Kidney epithelial cell (primary cell): ENCODE measurements around the gene LMTK2. TPM values are rescaled to one million over a fixed set of nuclear protein-coding genes. Genes with fewer than 3 reads are reported as not detected.

ENCODE experiments used
- DNase-seq: peaks from one replicate; pipeline ENCODE4 v3.0.0-alpha.2; 2010; ENCODE audit warnings: low read depth
- H3K27me3 ChIP-seq: 2 replicates; pipeline ENCODE4 v1.6.0; 2011; ENCODE audit warnings: low read length; ENCODE audit not compliant: control insufficient read depth, insufficient read depth
- H3K36me3 ChIP-seq: 2 replicates; pipeline ENCODE4 v1.5.1; 2011; ENCODE audit warnings: low read length; ENCODE audit not compliant: control insufficient read depth, insufficient read depth
- H3K4me3 ChIP-seq: 2 replicates; pipeline ENCODE4 v1.5.1; 2011; ENCODE audit warnings: low read depth, mild to moderate bottlenecking, control low read depth, low read length
- total RNA-seq: library from RNA; depleted of rRNA; stranded (reverse); fragments of >200 nt; gene quantifications from 2 replicates; pipeline ENCODE4 v1.2.3, GENCODE V29; 2015
- TF ChIP-seq, protein P1 (sequence below): IDR thresholded peaks from 2 replicates; pipeline ENCODE4 v1.5.1; 2011; ENCODE audit warnings: mild to moderate bottlenecking, moderate library complexity, low read length, control low read depth, inconsistent platforms; ENCODE audit not compliant: insufficient read depth, poor library complexity, severe bottlenecking

LMTK2 gene
- total RNA-seq, 1 donor from 2014 or later, result 17.9 TPM

DNA sequence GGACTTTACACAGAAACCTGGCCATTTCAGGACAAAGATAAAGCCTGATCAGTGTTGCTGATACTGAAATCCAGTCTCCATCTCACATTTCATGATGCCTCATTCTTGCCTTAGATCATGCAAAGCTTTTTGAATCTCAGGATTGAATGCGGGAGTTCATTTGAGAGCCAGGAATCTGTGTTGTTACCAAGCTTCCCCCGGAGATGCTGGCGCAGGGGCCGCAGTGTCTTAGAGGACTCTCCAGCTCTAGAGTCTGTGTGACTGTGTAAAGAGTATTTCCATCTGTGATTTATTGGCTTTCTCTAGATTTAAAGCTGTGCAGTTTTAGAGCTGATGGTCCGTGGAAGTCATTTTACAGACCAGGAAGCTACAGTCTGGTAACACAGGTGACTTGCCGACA, 32.0 kb downstream of the LMTK2 start:
- no peak for DNase-seq
- no peaks in the 10 kb centered on the region for H3K27me3 ChIP-seq
- TF ChIP-seq, protein P1, sequence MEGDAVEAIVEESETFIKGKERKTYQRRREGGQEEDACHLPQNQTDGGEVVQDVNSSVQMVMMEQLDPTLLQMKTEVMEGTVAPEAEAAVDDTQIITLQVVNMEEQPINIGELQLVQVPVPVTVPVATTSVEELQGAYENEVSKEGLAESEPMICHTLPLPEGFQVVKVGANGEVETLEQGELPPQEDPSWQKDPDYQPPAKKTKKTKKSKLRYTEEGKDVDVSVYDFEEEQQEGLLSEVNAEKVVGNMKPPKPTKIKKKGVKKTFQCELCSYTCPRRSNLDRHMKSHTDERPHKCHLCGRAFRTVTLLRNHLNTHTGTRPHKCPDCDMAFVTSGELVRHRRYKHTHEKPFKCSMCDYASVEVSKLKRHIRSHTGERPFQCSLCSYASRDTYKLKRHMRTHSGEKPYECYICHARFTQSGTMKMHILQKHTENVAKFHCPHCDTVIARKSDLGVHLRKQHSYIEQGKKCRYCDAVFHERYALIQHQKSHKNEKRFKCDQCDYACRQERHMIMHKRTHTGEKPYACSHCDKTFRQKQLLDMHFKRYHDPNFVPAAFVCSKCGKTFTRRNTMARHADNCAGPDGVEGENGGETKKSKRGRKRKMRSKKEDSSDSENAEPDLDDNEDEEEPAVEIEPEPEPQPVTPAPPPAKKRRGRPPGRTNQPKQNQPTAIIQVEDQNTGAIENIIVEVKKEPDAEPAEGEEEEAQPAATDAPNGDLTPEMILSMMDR, result no peak
- H3K36me3 ChIP-seq, result no peaks in the 10 kb centered on the region
- H3K4me3 ChIP-seq, result no peak overlapping the region

DNA sequence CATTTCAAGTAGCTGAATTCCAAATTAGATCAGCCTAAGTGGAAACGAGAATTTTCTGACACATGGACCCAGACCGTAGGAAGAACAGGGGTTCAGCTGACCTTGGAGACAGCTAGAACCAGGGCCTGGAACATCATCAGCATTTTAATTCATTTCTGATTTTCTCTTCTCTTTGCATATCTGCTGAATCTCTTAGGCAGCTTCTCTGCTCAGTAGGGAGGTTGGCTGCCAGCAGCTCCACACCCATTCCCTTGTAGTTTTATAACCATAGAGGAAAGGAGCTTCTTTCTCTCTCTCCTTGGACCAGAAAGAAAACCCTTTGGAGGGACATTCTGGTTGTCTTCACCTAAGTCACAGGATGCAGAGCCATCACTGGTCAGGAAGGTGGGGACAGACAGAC, 36.0 kb downstream of the LMTK2 start:
- Histone ChIP-seq H3K27me3 (no peaks in the 10 kb centered on the region), H3K4me3 (no peak overlapping the region), H3K36me3 (no peaks in the 10 kb centered on the region)
- DNase-seq, result no peak
- TF ChIP-seq, protein P1, result no peak

DNA sequence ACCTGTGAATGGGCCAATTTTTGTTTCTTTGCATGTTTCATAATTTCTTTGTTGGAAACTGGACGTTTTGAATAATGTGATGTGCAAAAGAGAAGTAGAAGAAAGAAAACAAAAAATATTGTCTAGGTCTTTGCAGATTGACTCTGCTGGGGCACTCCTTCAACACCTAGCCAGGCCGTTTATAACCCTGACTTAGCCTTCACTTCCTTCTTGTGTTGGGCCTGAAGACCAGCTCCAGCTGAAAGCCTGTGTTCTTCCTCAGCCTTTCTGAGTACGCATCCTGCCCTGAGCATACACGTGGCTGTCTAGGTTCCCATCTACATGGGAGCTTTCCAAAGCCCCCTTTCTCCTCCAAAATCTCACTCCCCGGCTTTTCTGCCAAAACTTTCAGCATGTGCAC, 41.9 kb downstream of the LMTK2 start:
- no peak overlapping the region for H3K4me3 ChIP-seq
- no peaks in the 10 kb centered on the region for H3K36me3 ChIP-seq
- DNase-seq, result no peak
- H3K27me3 ChIP-seq, result no peaks in the 10 kb centered on the region
- TF ChIP-seq, protein P1, result no peak

DNA sequence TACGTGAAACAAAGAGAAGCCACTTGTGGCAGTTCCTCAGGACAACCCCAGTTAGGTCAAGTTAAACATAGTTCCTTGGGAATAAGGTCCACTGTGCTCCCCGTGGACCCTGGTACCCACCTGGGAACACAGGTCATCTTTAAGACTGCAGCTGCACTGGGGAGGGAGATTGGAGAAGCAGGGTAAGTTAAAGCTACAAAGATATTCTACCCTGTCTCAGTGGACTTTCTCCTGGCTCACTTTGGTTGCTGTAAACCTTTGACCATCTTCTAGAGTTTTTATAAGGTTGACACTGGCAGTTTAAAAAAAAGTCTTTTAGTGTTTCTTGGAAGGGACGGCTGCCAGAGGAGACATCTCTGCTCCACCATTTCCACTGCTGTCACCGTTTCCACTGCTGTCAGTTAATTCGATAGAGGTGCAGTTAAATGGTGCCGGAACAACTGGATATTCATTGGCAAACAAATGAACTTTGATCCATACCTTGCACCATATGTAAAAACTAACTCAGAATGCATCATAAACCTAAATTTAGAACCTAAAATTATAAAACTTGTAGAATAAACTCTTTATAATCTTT, 42.5 kb downstream of the LMTK2 start:
- no peaks in the 10 kb centered on the region for H3K36me3 ChIP-seq
- TF ChIP-seq, protein P1, result no peak
- no peak overlapping the region for H3K4me3 ChIP-seq
- H3K27me3 ChIP-seq, result no peaks in the 10 kb centered on the region
- DNase-seq, result no peak

DNA sequence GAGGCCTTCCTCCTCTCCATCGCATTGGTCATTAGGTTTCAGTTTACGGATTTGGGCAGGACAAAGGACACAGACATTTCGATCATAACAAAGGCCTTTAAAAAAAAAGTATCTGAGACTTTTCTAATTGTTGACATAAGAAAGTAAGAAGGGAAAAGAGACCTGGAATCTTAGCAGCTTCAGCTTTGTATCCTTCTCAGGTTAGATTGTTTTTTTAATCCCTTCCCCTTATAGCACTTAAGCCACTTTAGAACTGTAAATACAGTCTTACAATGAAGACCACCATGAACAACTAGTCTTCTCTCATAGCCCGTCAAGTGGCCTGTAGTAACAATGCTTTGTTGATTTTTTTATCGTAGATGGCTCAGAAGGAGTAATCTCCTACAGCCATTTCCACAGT, 45.2 kb downstream of the LMTK2 start:
- Histone ChIP-seq H3K4me3 (no peak overlapping the region), H3K36me3 (no peaks in the 10 kb centered on the region), H3K27me3 (no peaks in the 10 kb centered on the region)
- no peak for DNase-seq
- TF ChIP-seq, protein P1, result no peak

DNA sequence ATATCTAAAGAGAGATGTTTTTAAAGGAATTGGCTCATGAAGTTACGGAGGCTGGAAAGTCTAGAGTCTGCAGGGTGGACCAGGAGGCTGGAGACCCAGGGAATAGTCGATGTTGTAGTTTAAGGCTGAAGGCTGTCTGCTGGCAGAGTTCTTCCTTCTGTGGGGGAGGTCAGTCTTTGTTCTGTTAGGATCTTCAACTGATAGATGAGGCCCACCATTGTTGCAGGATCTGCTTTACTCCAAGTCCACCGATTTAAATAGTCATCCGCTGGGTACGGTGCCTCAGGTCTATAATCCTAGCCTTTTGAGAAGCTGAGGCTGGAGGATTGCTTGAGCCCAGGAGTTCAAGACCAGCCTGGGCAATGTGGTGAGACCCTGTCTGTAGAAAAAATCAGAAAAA, 50.0 kb downstream of the LMTK2 start:
- Histone ChIP-seq H3K36me3 (no peaks in the 10 kb centered on the region), H3K4me3 (no peak overlapping the region), H3K27me3 (no peaks in the 10 kb centered on the region)
- TF ChIP-seq, protein P1, result no peak
- DNase-seq, result no peak
